ENCODE data around the gene SELENOP.

DNA sequence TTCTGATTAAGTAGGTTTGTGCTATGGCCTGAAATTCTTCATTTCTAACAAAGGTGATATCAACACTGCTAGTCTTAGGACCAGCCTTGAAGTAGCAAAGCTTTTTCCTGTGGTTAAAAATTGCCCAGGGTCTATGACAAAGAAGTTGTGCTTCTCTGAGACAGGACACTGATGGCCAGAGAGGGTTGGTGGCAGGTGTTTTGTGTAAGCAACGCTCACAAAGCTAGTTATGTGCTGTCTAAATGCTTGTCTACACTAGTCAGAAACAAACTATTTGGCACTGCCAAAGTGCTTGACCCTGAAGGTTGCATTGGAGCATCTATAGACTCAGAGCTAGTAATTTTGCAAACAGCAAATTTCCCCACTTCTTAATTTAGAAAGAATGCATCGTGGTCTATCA is 44.1 kb upstream of the SELENOP start:
- TF ChIP-seq POLR2AphosphoS5 (IDR thresholded peaks at IDR 0.05; ENCODE audit: low read depth) (no peak), EZH2phosphoT487 (IDR thresholded peaks at IDR 0.05; ENCODE audit: unreplicated experiment) (no peak), EZH2 (IDR thresholded peaks at IDR 0.05; ENCODE audit: low read depth, unreplicated experiment) (no peak), CREB1 (CRISPR knock-in tag; IDR thresholded peaks at IDR 0.05; ENCODE audit: low read depth) (no peak)
- TF ChIP-seq, protein P1, sequence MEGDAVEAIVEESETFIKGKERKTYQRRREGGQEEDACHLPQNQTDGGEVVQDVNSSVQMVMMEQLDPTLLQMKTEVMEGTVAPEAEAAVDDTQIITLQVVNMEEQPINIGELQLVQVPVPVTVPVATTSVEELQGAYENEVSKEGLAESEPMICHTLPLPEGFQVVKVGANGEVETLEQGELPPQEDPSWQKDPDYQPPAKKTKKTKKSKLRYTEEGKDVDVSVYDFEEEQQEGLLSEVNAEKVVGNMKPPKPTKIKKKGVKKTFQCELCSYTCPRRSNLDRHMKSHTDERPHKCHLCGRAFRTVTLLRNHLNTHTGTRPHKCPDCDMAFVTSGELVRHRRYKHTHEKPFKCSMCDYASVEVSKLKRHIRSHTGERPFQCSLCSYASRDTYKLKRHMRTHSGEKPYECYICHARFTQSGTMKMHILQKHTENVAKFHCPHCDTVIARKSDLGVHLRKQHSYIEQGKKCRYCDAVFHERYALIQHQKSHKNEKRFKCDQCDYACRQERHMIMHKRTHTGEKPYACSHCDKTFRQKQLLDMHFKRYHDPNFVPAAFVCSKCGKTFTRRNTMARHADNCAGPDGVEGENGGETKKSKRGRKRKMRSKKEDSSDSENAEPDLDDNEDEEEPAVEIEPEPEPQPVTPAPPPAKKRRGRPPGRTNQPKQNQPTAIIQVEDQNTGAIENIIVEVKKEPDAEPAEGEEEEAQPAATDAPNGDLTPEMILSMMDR (conservative IDR thresholded peaks at IDR 0.05; ENCODE audit: low read depth in 2 of 2), result no peak
- TF ChIP-seq, protein P2, sequence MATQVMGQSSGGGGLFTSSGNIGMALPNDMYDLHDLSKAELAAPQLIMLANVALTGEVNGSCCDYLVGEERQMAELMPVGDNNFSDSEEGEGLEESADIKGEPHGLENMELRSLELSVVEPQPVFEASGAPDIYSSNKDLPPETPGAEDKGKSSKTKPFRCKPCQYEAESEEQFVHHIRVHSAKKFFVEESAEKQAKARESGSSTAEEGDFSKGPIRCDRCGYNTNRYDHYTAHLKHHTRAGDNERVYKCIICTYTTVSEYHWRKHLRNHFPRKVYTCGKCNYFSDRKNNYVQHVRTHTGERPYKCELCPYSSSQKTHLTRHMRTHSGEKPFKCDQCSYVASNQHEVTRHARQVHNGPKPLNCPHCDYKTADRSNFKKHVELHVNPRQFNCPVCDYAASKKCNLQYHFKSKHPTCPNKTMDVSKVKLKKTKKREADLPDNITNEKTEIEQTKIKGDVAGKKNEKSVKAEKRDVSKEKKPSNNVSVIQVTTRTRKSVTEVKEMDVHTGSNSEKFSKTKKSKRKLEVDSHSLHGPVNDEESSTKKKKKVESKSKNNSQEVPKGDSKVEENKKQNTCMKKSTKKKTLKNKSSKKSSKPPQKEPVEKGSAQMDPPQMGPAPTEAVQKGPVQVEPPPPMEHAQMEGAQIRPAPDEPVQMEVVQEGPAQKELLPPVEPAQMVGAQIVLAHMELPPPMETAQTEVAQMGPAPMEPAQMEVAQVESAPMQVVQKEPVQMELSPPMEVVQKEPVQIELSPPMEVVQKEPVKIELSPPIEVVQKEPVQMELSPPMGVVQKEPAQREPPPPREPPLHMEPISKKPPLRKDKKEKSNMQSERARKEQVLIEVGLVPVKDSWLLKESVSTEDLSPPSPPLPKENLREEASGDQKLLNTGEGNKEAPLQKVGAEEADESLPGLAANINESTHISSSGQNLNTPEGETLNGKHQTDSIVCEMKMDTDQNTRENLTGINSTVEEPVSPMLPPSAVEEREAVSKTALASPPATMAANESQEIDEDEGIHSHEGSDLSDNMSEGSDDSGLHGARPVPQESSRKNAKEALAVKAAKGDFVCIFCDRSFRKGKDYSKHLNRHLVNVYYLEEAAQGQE (IDR thresholded peaks at IDR 0.05; ENCODE audit: unreplicated experiment), result no peak
